SU-DHL-6 (cell line): ENCODE measurements around the gene THNSL1.

Experiments used
- H2AFZ ChIP-seq: fragments of 200-600 bp; sonication (generic); 2 replicates; pipeline ENCODE4 v1.6.1; 2014; ENCODE audit warnings: low read depth, mild to moderate bottlenecking, moderate library complexity, mixed read lengths, antibody characterized with exemption, low read length; ENCODE audit not compliant: severe bottlenecking
- H3F3A ChIP-seq: fragments of 200-600 bp; shearing (Covaris generic); 2 replicates; pipeline ENCODE4 v1.6.0; 2016; ENCODE audit warnings: antibody characterized with exemption, mild to moderate bottlenecking; ENCODE audit not compliant: insufficient read depth
- H3K27ac ChIP-seq: fragments of 200-600 bp; sonication (generic); 2 replicates; pipeline ENCODE4 v1.5.1; 2016; ENCODE audit warnings: low read depth, mild to moderate bottlenecking, low read length, moderate library complexity, mixed read lengths
- H3K27me3 ChIP-seq: fragments of 200-600 bp; sonication (generic), shearing (Covaris generic); 2 replicates; pipeline ENCODE4 v1.6.0; 2014; ENCODE audit warnings: mild to moderate bottlenecking, low read length
- H3K36me3 ChIP-seq: fragments of 200-600 bp; sonication (generic); 2 replicates; pipeline ENCODE4 v1.6.1; 2014; ENCODE audit warnings: mild to moderate bottlenecking, low read length, mixed read lengths
- H3K4me2 ChIP-seq: fragments of 300-600, 200-600 bp; shearing (Covaris generic), sonication (generic); 2 replicates; pipeline ENCODE4 v1.6.0; 2014; ENCODE audit warnings: low read length, low read depth, mild to moderate bottlenecking; ENCODE audit not compliant: poor library complexity, severe bottlenecking
- H3K4me3 ChIP-seq: fragments of 200-600 bp; sonication (generic); 2 replicates; pipeline ENCODE4 v1.5.1; 2014; ENCODE audit warnings: antibody characterized with exemption, low read length, mild to moderate bottlenecking, mixed read lengths; ENCODE audit not compliant: insufficient read depth, poor library complexity, severe bottlenecking
- H3K79me2 ChIP-seq: fragments of 200-600 bp; sonication (generic); 2 replicates; pipeline ENCODE4 v1.6.1; 2014; ENCODE audit warnings: mild to moderate bottlenecking, low read length, moderate library complexity; ENCODE audit not compliant: insufficient read depth
- H3K9ac ChIP-seq: fragments of 200-600 bp; sonication (generic); 2 replicates; pipeline ENCODE4 v1.7.0; 2014; ENCODE audit warnings: mild to moderate bottlenecking, low read length
- H3K9me2 ChIP-seq: fragments of 200-600 bp; sonication (generic); replicated peaks from 2 replicates; pipeline ENCODE4 v1.6.1; 2014; ENCODE audit warnings: low read length; ENCODE audit not compliant: insufficient read depth
- H3K9me3 ChIP-seq: fragments of 200-600 bp; sonication (generic); 2 replicates; pipeline ENCODE4 v1.6.1; 2014; ENCODE audit warnings: low read length, mixed read lengths; ENCODE audit not compliant: insufficient read depth
- H4K20me1 ChIP-seq: fragments of 200-600 bp; sonication (generic); 2 replicates; pipeline ENCODE4 v1.6.1; 2014; ENCODE audit warnings: low read depth, mild to moderate bottlenecking, antibody characterized with exemption, low read length, moderate library complexity, mixed read lengths
- EZH2phosphoT487 ChIP-seq: fragments of 200-600 bp; sonication (generic), shearing (Covaris generic); conservative IDR thresholded peaks from 2 replicates; pipeline ENCODE4 v1.6.1; 2018; ENCODE audit warnings: mild to moderate bottlenecking, antibody characterized with exemption, low read length, moderate library complexity, mixed read lengths
- TF ChIP-seq, protein P1 (sequence below): fragments of 200-600 bp; sonication (generic); IDR thresholded peaks from one replicate; pipeline ENCODE4 v1.5.1; 2017; ENCODE audit warnings: antibody characterized with exemption, mild to moderate bottlenecking, low read length, moderate library complexity; ENCODE audit not compliant: insufficient read depth, poor library complexity, severe bottlenecking

THNSL1 gene

DNA sequence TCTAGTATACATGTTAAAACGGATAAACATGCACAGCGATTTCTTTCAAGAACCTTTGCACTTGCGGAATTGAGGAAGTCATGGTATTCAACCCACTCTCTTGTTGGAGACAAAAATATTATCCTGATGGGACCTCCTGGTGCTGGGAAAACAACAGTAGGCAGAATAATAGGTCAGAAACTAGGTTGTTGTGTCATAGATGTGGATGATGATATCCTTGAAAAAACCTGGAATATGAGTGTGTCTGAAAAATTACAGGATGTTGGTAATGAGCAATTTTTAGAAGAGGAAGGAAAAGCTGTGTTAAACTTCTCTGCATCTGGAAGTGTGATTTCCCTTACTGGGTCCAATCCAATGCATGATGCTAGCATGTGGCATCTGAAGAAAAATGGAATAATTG is 6.9 kb downstream of the THNSL1 start:
- Histone ChIP-seq H3K4me3 (no peak overlapping the region), H3K4me2 (no peak overlapping the region), H3K27me3 (no peaks in the 10 kb centered on the region), H3K79me2 (no peaks in the 10 kb centered on the region), H3K9me2 (no peaks in the 10 kb centered on the region), H3F3A (no peaks in the 10 kb centered on the region), H3K9ac (no peak overlapping the region), H3K36me3 (no peaks in the 10 kb centered on the region), H2AFZ (no peak overlapping the region), H3K27ac (no peak overlapping the region), H4K20me1 (no peaks in the 10 kb centered on the region), H3K9me3 (no peaks in the 10 kb centered on the region)
- no peak for TF ChIP-seq EZH2phosphoT487
- TF ChIP-seq, protein P1, sequence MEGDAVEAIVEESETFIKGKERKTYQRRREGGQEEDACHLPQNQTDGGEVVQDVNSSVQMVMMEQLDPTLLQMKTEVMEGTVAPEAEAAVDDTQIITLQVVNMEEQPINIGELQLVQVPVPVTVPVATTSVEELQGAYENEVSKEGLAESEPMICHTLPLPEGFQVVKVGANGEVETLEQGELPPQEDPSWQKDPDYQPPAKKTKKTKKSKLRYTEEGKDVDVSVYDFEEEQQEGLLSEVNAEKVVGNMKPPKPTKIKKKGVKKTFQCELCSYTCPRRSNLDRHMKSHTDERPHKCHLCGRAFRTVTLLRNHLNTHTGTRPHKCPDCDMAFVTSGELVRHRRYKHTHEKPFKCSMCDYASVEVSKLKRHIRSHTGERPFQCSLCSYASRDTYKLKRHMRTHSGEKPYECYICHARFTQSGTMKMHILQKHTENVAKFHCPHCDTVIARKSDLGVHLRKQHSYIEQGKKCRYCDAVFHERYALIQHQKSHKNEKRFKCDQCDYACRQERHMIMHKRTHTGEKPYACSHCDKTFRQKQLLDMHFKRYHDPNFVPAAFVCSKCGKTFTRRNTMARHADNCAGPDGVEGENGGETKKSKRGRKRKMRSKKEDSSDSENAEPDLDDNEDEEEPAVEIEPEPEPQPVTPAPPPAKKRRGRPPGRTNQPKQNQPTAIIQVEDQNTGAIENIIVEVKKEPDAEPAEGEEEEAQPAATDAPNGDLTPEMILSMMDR = no peak

DNA sequence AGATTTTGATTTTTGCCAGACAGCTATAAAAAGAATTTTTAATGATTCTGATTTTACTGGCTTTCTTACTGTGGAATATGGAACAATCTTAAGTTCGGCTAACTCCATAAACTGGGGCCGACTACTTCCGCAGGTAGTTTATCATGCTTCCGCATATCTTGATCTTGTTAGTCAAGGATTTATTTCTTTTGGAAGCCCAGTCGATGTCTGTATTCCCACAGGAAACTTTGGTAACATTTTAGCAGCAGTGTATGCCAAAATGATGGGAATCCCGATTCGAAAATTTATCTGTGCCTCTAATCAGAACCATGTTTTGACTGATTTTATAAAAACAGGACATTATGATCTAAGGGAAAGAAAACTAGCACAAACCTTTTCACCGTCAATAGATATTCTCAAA is 8.1 kb downstream of the THNSL1 start:
- Histone ChIP-seq H3K79me2 (no peaks in the 10 kb centered on the region), H3K4me3 (no peak overlapping the region), H3K4me2 (no peak overlapping the region), H3F3A (no peaks in the 10 kb centered on the region), H3K9me2 (no peaks in the 10 kb centered on the region), H3K27me3 (no peaks in the 10 kb centered on the region), H3K27ac (no peak overlapping the region), H4K20me1 (no peaks in the 10 kb centered on the region), H3K9ac (no peak overlapping the region), H3K36me3 (no peaks in the 10 kb centered on the region), H2AFZ (no peak overlapping the region), H3K9me3 (no peaks in the 10 kb centered on the region)
- TF ChIP-seq EZH2phosphoT487 = no peak
- TF ChIP-seq, protein P1 = no peak

DNA sequence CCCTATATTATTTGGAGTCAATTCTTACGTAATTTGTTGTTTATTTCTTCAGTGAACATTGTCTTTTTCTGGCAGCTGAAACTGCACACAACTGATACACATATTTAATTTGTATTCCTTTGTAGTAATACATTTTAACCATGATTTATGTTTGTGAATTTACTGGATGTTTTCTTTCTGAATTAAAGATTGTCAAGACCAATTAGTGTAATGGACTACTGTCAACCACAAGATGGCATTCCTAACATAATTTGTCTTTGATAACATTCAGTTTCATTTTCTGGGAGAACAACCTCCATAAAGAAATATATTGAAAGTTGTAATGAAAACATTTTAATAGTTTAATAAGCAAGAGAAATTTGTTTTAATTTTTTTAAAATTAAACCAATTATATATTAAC is 10.1 kb downstream of the THNSL1 start:
- Histone ChIP-seq H3K36me3 (no peaks in the 10 kb centered on the region), H3K27me3 (no peaks in the 10 kb centered on the region), H3K9me2 (no peaks in the 10 kb centered on the region), H3F3A (no peaks in the 10 kb centered on the region), H3K4me2 (no peak overlapping the region), H3K4me3 (no peak overlapping the region), H4K20me1 (no peaks in the 10 kb centered on the region), H2AFZ (no peak overlapping the region), H3K79me2 (no peaks in the 10 kb centered on the region), H3K9me3 (no peaks in the 10 kb centered on the region), H3K27ac (no peak overlapping the region), H3K9ac (no peak overlapping the region)
- no peak for TF ChIP-seq EZH2phosphoT487
- TF ChIP-seq, protein P1 = no peak

DNA sequence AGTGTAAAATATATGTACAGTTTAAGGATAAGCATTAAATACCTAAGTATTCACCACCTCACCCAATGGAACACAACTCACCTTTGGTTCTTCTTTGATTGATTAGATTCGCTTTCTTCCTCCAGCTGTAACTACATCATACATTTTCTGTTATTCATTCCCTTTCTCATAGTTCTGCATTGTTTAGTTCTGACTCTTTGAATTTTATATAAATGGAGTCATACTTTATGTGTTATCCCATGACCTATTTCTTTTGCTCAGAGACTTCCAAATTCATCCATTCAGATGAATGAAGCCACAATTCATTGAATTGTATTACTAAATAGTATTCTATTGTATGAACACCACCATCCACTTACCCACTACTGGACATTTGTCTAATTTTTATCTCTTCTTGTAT is 12.3 kb downstream of the THNSL1 start:
- no peak overlapping the region for H3K27ac ChIP-seq
- no peaks in the 10 kb centered on the region for H3K36me3 ChIP-seq
- no peaks in the 10 kb centered on the region for H3K9me2 ChIP-seq
- H3K9ac ChIP-seq = no peak overlapping the region
- H3K27me3 ChIP-seq = no peaks in the 10 kb centered on the region
- H2AFZ ChIP-seq = no peak overlapping the region
- no peaks in the 10 kb centered on the region for H3F3A ChIP-seq
- TF ChIP-seq, protein P1 = no peak
- no peak for TF ChIP-seq EZH2phosphoT487
- no peaks in the 10 kb centered on the region for H3K79me2 ChIP-seq
- H3K9me3 ChIP-seq = no peaks in the 10 kb centered on the region
- H3K4me2 ChIP-seq = no peak overlapping the region
- H3K4me3 ChIP-seq = no peak overlapping the region
- no peaks in the 10 kb centered on the region for H4K20me1 ChIP-seq
